Measurements from ENCODE around the gene FGF12.

The FGF12 gene

GRCh38 chr3:192258721-192259120 lies 468.6 kb downstream of the FGF12 start:
- Histone ChIP-seq H3K79me2 (ENCODE audit: insufficient read depth, low read length) (no peaks in the 10 kb centered on the region), H3K9me2 (ENCODE audit: low read depth, low read length) (no peaks in the 10 kb centered on the region), H3K4me3 (ENCODE audit: low read depth, low read length, poor library complexity, severe bottlenecking) (no peak overlapping the region), H3K9ac (ENCODE audit: low read length) (no peak overlapping the region), H3K4me1 (ENCODE audit: insufficient read depth, low read length, severe bottlenecking) (no peaks in the 10 kb centered on the region), H4K20me1 (ENCODE audit: insufficient read depth, low read length) (no peaks in the 10 kb centered on the region), H3F3A (ENCODE audit: insufficient read depth, low read length) (no peaks in the 10 kb centered on the region), H3K27me3 (ENCODE audit: insufficient read depth, low read length) (no peaks in the 10 kb centered on the region), H2AFZ (ENCODE audit: low read length) (no peak overlapping the region), H3K9me3 (ENCODE audit: low read length) (no peaks in the 10 kb centered on the region), H3K4me2 (ENCODE audit: low read length) (no peak overlapping the region), H3K36me3 (ENCODE audit: insufficient read depth, low read length) (no peaks in the 10 kb centered on the region), H3K27ac (ENCODE audit: low read depth, low read length, poor library complexity, severe bottlenecking) (no peak overlapping the region)
- TF ChIP-seq EZH2 (IDR thresholded peaks at IDR 0.05; ENCODE audit: borderline replicate concordance, low read length): no peak

- Histone ChIP-seq H3K4me3 (ENCODE audit: low read depth, low read length, poor library complexity, severe bottlenecking) (no peak overlapping the region), H3K79me2 (ENCODE audit: insufficient read depth, low read length) (no peaks in the 10 kb centered on the region), H2AFZ (ENCODE audit: low read length) (no peak overlapping the region), H3K4me1 (ENCODE audit: insufficient read depth, low read length, severe bottlenecking) (no peaks in the 10 kb centered on the region), H3K9me3 (ENCODE audit: low read length) (no peaks in the 10 kb centered on the region), H4K20me1 (ENCODE audit: insufficient read depth, low read length) (no peaks in the 10 kb centered on the region), H3K36me3 (ENCODE audit: insufficient read depth, low read length) (no peaks in the 10 kb centered on the region), H3K27me3 (ENCODE audit: insufficient read depth, low read length) (no peaks in the 10 kb centered on the region), H3F3A (ENCODE audit: insufficient read depth, low read length) (no peaks in the 10 kb centered on the region), H3K27ac (ENCODE audit: low read depth, low read length, poor library complexity, severe bottlenecking) (no peak overlapping the region), H3K4me2 (ENCODE audit: low read length) (no peak overlapping the region), H3K9ac (ENCODE audit: low read length) (no peak overlapping the region), H3K9me2 (ENCODE audit: low read depth, low read length) (no peaks in the 10 kb centered on the region)
- TF ChIP-seq CTCF (IDR thresholded peaks at IDR 0.05; ENCODE audit: low read length): no peak
- TF ChIP-seq EZH2 (IDR thresholded peaks at IDR 0.05; ENCODE audit: borderline replicate concordance, low read length): no peak
Measured at GRCh38 chr3:192255839-192256238, 471.5 kb downstream of the FGF12 start.

- no peaks in the 10 kb centered on the region for H3K9me3 ChIP-seq (ENCODE audit: low read length)
- H3K4me1 ChIP-seq (ENCODE audit: insufficient read depth, low read length, severe bottlenecking): no peaks in the 10 kb centered on the region
- H3K27ac ChIP-seq (ENCODE audit: low read depth, low read length, poor library complexity, severe bottlenecking): no peak overlapping the region
- H3K79me2 ChIP-seq (ENCODE audit: insufficient read depth, low read length): no peaks in the 10 kb centered on the region
- H4K20me1 ChIP-seq (ENCODE audit: insufficient read depth, low read length): no peaks in the 10 kb centered on the region
- no peaks in the 10 kb centered on the region for H3K27me3 ChIP-seq (ENCODE audit: insufficient read depth, low read length)
- no peaks in the 10 kb centered on the region for H3K36me3 ChIP-seq (ENCODE audit: insufficient read depth, low read length)
- no peak overlapping the region for H3K4me2 ChIP-seq (ENCODE audit: low read length)
- no peak overlapping the region for H3K9ac ChIP-seq (ENCODE audit: low read length)
- no peaks in the 10 kb centered on the region for H3F3A ChIP-seq (ENCODE audit: insufficient read depth, low read length)
- H2AFZ ChIP-seq (ENCODE audit: low read length): no peak overlapping the region
- TF ChIP-seq CTCF (IDR thresholded peaks at IDR 0.05; ENCODE audit: low read length) (no peak), EZH2 (IDR thresholded peaks at IDR 0.05; ENCODE audit: borderline replicate concordance, low read length) (no peak)
- H3K4me3 ChIP-seq (ENCODE audit: low read depth, low read length, poor library complexity, severe bottlenecking): no peak overlapping the region
- H3K9me2 ChIP-seq (ENCODE audit: low read depth, low read length): no peaks in the 10 kb centered on the region
Measured at GRCh38 chr3:192253138-192253887, 474.0 kb downstream of the FGF12 start.

- Histone ChIP-seq H2AFZ (ENCODE audit: low read length) (no peak overlapping the region), H3K4me2 (ENCODE audit: low read length) (no peak overlapping the region), H3K79me2 (ENCODE audit: insufficient read depth, low read length) (no peaks in the 10 kb centered on the region), H3K4me3 (ENCODE audit: low read depth, low read length, poor library complexity, severe bottlenecking) (no peak overlapping the region), H3F3A (ENCODE audit: insufficient read depth, low read length) (no peaks in the 10 kb centered on the region), H3K27me3 (ENCODE audit: insufficient read depth, low read length) (no peaks in the 10 kb centered on the region), H3K9me2 (ENCODE audit: low read depth, low read length) (no peaks in the 10 kb centered on the region), H4K20me1 (ENCODE audit: insufficient read depth, low read length) (no peaks in the 10 kb centered on the region), H3K9ac (ENCODE audit: low read length) (no peak overlapping the region), H3K36me3 (ENCODE audit: insufficient read depth, low read length) (no peaks in the 10 kb centered on the region), H3K27ac (ENCODE audit: low read depth, low read length, poor library complexity, severe bottlenecking) (no peak overlapping the region), H3K9me3 (ENCODE audit: low read length) (no peaks in the 10 kb centered on the region), H3K4me1 (ENCODE audit: insufficient read depth, low read length, severe bottlenecking) (no peaks in the 10 kb centered on the region)
- TF ChIP-seq CTCF (IDR thresholded peaks at IDR 0.05; ENCODE audit: low read length): no peak
- no peak for TF ChIP-seq EZH2 (IDR thresholded peaks at IDR 0.05; ENCODE audit: borderline replicate concordance, low read length)
Measured at GRCh38 chr3:192249516-192249915, 477.8 kb downstream of the FGF12 start.
